HFF-Myc (cell line): ENCODE data around the gene KATNB1.

Experiments
- DNase-seq: peaks from one replicate; pipeline ENCODE4 v3.0.0-alpha.2; 2011; ENCODE audit warnings: low read depth; ENCODE audit errors: extremely low read depth
- H3K4me3 ChIP-seq: replicated peaks from 2 replicates; pipeline ENCODE4 v1.5.1; 2011; ENCODE audit warnings: low read depth, mild to moderate bottlenecking, control low read depth, low read length
- CTCF ChIP-seq: IDR thresholded peaks from 2 replicates; pipeline ENCODE4 v1.5.1; 2012; ENCODE audit warnings: mild to moderate bottlenecking, low read depth, low read length, control low read depth; ENCODE audit errors: missing control alignments

KATNB1 gene

GRCh38 chr16:57736419-57737351 is 1.1 kb downstream of the KATNB1 start:
- peak overlapping the region; percentile 71 for H3K4me3 ChIP-seq
- peak; percentile 30 for DNase-seq
- no peak for TF ChIP-seq CTCF

GRCh38 chr16:57738844-57739243 is 3.3 kb downstream of the KATNB1 start:
- no peak overlapping the region for H3K4me3 ChIP-seq
- no peak for TF ChIP-seq CTCF
- DNase-seq = no peak

GRCh38 chr16:57739756-57740422 is 4.3 kb downstream of the KATNB1 start:
- DNase-seq = no peak
- H3K4me3 ChIP-seq = no peak overlapping the region
- TF ChIP-seq CTCF = no peak

GRCh38 chr16:57740423-57741071 is 5.0 kb downstream of the KATNB1 start:
- no peak overlapping the region for H3K4me3 ChIP-seq
- no peak for TF ChIP-seq CTCF

GRCh38 chr16:57741660-57742191 is 6.2 kb downstream of the KATNB1 start:
- H3K4me3 ChIP-seq = no peak overlapping the region
- no peak for TF ChIP-seq CTCF
- DNase-seq = no peak

More at GRCh38 chr16:57740423-57741071, 5.0 kb downstream of the KATNB1 start:
- DNase-seq = no peak

- DNase-seq = no peak
- TF ChIP-seq CTCF = no peak
- no peak overlapping the region for H3K4me3 ChIP-seq
Measured at GRCh38 chr16:57742543-57742942, 7.0 kb downstream of the KATNB1 start.
